ENCODE data around the gene TTC7B.

TTC7B gene

GRCh38 chr14:90556666-90557450 lies 259.4 kb downstream of the TTC7B start:
- TF ChIP-seq FOXP2 (optimal IDR thresholded peaks at IDR 0.05; ENCODE audit: borderline replicate concordance, extremely low read depth, extremely low read length, insufficient read depth) (no peak), POLR2AphosphoS5 (IDR thresholded peaks at IDR 0.05; ENCODE audit: low read depth, low read length) (no peak), REST (IDR thresholded peaks at IDR 0.05; ENCODE audit: insufficient read depth in 1 of 2, low read depth in 2 of 2, low read length in 2 of 2) (no peak), TAF1 (IDR thresholded peaks at IDR 0.05; ENCODE audit: borderline replicate concordance, insufficient read depth, low read length) (no peak), SIN3A (IDR thresholded peaks at IDR 0.05; ENCODE audit: borderline replicate concordance, insufficient read depth, low read length) (no peak)

- no peak for TF ChIP-seq POLR2AphosphoS5 (IDR thresholded peaks at IDR 0.05; ENCODE audit: low read depth, low read length)
- no peak for TF ChIP-seq TAF1 (IDR thresholded peaks at IDR 0.05; ENCODE audit: borderline replicate concordance, insufficient read depth, low read length)
- no peak for TF ChIP-seq SIN3A (IDR thresholded peaks at IDR 0.05; ENCODE audit: borderline replicate concordance, insufficient read depth, low read length)
- no peak for TF ChIP-seq REST (IDR thresholded peaks at IDR 0.05; ENCODE audit: insufficient read depth in 1 of 2, low read depth in 2 of 2, low read length in 2 of 2)
- TF ChIP-seq FOXP2 (optimal IDR thresholded peaks at IDR 0.05; ENCODE audit: borderline replicate concordance, extremely low read depth, extremely low read length, insufficient read depth) = no peak
Observed at GRCh38 chr14:90556012-90556477, 260.2 kb downstream of the TTC7B start.

GRCh38 chr14:90555126-90556011 lies 260.9 kb downstream of the TTC7B start:
- TF ChIP-seq SIN3A (IDR thresholded peaks at IDR 0.05; ENCODE audit: borderline replicate concordance, insufficient read depth, low read length) (no peak), FOXP2 (optimal IDR thresholded peaks at IDR 0.05; ENCODE audit: borderline replicate concordance, extremely low read depth, extremely low read length, insufficient read depth) (no peak), TAF1 (IDR thresholded peaks at IDR 0.05; ENCODE audit: borderline replicate concordance, insufficient read depth, low read length) (no peak), REST (IDR thresholded peaks at IDR 0.05; ENCODE audit: insufficient read depth in 1 of 2, low read depth in 2 of 2, low read length in 2 of 2) (no peak), POLR2AphosphoS5 (IDR thresholded peaks at IDR 0.05; ENCODE audit: low read depth, low read length) (no peak)

GRCh38 chr14:90554341-90554740 lies 261.9 kb downstream of the TTC7B start:
- no peak for TF ChIP-seq REST (IDR thresholded peaks at IDR 0.05; ENCODE audit: insufficient read depth in 1 of 2, low read depth in 2 of 2, low read length in 2 of 2)
- TF ChIP-seq SIN3A (IDR thresholded peaks at IDR 0.05; ENCODE audit: borderline replicate concordance, insufficient read depth, low read length) = no peak
- TF ChIP-seq FOXP2 (optimal IDR thresholded peaks at IDR 0.05; ENCODE audit: borderline replicate concordance, extremely low read depth, extremely low read length, insufficient read depth) = no peak
- TF ChIP-seq POLR2AphosphoS5 (IDR thresholded peaks at IDR 0.05; ENCODE audit: low read depth, low read length) = no peak
- TF ChIP-seq TAF1 (IDR thresholded peaks at IDR 0.05; ENCODE audit: borderline replicate concordance, insufficient read depth, low read length) = no peak
